Progenitor cell of endocrine pancreas (in vitro differentiated cells): Measurements from ENCODE around the gene NAV3. TPM values are rescaled to one million over a fixed set of nuclear protein-coding genes. Genes with fewer than 3 reads are reported as not detected.

Source experiments
- DNase-seq: peaks from one replicate; pipeline ENCODE4 v3.0.0; 2021; ENCODE audit warnings: low spot score; ENCODE audit not compliant: unreplicated experiment
- H3K27ac Mint-ChIP-seq: 2 replicates; pipeline ENCODE4 v1.8.0; 2021; ENCODE audit warnings: mild to moderate bottlenecking, moderate library complexity, mixed read lengths
- H3K27me3 Mint-ChIP-seq: 2 replicates; pipeline ENCODE4 v1.8.0; 2021; ENCODE audit warnings: mixed read lengths
- H3K36me3 Mint-ChIP-seq: 2 replicates; pipeline ENCODE4 v1.8.0; 2022; ENCODE audit warnings: mixed read lengths; ENCODE audit not compliant: insufficient read depth
- H3K4me1 Mint-ChIP-seq: 2 replicates; pipeline ENCODE4 v1.8.0; 2021; ENCODE audit warnings: low read depth, mixed read lengths
- H3K4me3 Mint-ChIP-seq: 2 replicates; pipeline ENCODE4 v1.8.0; 2021; ENCODE audit warnings: low read depth, mild to moderate bottlenecking, moderate library complexity, mixed read lengths
- H3K9me3 Mint-ChIP-seq: 2 replicates; pipeline ENCODE4 v1.8.0; 2021; ENCODE audit warnings: low read depth, mixed read lengths
- total RNA-seq: library from RNA; stranded (reverse); gene quantifications from 2 replicates; pipeline ENCODE4 v1.2.1, GENCODE V29; 2021
- TF ChIP-seq, protein P1 (sequence below): fragments of 200-600 bp; sonication (generic); IDR thresholded peaks from one replicate; pipeline ENCODE4 v1.5.0; 2021; ENCODE audit warnings: antibody characterized with exemption, mild to moderate bottlenecking; ENCODE audit not compliant: unreplicated experiment

NAV3 gene
- total RNA-seq, 1 donor from 2014 or later = 11.5 TPM

GRCh38 chr12:78143717-78144116 is 313.0 kb downstream of the NAV3 start:
- Mint-ChIP-seq H3K4me1 (peaks cover 10% of the 10 kb centered on the region), H3K4me3 (no peak overlapping the region), H3K27me3 (peaks cover 3% of the 10 kb centered on the region), H3K36me3 (no peaks in the 10 kb centered on the region), H3K27ac (no peak overlapping the region), H3K9me3 (no peaks in the 10 kb centered on the region)
- no peak for DNase-seq
- TF ChIP-seq, protein P1, sequence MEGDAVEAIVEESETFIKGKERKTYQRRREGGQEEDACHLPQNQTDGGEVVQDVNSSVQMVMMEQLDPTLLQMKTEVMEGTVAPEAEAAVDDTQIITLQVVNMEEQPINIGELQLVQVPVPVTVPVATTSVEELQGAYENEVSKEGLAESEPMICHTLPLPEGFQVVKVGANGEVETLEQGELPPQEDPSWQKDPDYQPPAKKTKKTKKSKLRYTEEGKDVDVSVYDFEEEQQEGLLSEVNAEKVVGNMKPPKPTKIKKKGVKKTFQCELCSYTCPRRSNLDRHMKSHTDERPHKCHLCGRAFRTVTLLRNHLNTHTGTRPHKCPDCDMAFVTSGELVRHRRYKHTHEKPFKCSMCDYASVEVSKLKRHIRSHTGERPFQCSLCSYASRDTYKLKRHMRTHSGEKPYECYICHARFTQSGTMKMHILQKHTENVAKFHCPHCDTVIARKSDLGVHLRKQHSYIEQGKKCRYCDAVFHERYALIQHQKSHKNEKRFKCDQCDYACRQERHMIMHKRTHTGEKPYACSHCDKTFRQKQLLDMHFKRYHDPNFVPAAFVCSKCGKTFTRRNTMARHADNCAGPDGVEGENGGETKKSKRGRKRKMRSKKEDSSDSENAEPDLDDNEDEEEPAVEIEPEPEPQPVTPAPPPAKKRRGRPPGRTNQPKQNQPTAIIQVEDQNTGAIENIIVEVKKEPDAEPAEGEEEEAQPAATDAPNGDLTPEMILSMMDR = no peak

- no peak overlapping the region for H3K27ac Mint-ChIP-seq
- peaks cover 12% of the 10 kb centered on the region for H3K4me1 Mint-ChIP-seq
- peaks cover 11% of the 10 kb centered on the region for H3K27me3 Mint-ChIP-seq
- TF ChIP-seq, protein P1 = no peak
- H3K4me3 Mint-ChIP-seq = no peak overlapping the region
- DNase-seq = no peak
- H3K36me3 Mint-ChIP-seq = no peaks in the 10 kb centered on the region
- H3K9me3 Mint-ChIP-seq = no peaks in the 10 kb centered on the region
Observed at GRCh38 chr12:78145398-78145797, 314.7 kb downstream of the NAV3 start.

GRCh38 chr12:78146365-78146772 is 315.7 kb downstream of the NAV3 start:
- H3K4me1 Mint-ChIP-seq = peaks cover 12% of the 10 kb centered on the region
- DNase-seq = no peak
- peaks cover 17% of the 10 kb centered on the region for H3K27me3 Mint-ChIP-seq

DNA sequence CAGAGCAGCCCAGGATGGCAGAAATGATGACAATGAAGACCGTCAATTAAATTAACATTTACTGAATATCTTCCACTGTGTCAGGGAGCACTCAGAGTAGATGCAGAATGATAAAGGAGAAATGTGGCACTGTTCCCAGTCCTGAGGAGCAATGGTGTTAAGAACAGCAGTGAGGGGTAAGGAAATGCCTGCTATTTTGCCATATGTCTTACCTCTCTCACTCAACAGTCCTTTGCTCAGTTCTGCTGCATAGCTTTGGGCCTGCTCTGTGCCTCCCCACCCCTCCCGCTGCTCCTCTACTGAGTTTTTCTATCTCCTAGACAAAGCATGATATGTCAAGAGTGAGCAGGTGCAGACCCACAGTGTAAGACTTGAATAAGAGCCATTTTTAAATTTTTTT is 318.8 kb downstream of the NAV3 start:
- H3K4me1 Mint-ChIP-seq = peaks cover 19% of the 10 kb centered on the region
- peaks cover 19% of the 10 kb centered on the region for H3K27me3 Mint-ChIP-seq
- H3K27ac Mint-ChIP-seq = no peak overlapping the region
- H3K4me3 Mint-ChIP-seq = no peak overlapping the region
- DNase-seq = no peak
- no peaks in the 10 kb centered on the region for H3K9me3 Mint-ChIP-seq
- TF ChIP-seq, protein P1 = no peak
- no peaks in the 10 kb centered on the region for H3K36me3 Mint-ChIP-seq

More at GRCh38 chr12:78146365-78146772, 315.7 kb downstream of the NAV3 start:
- H3K4me3 Mint-ChIP-seq = no peak overlapping the region
- no peaks in the 10 kb centered on the region for H3K9me3 Mint-ChIP-seq
- TF ChIP-seq, protein P1 = peak; percentile 93
- H3K27ac Mint-ChIP-seq = no peak overlapping the region
- H3K36me3 Mint-ChIP-seq = no peaks in the 10 kb centered on the region

DNA sequence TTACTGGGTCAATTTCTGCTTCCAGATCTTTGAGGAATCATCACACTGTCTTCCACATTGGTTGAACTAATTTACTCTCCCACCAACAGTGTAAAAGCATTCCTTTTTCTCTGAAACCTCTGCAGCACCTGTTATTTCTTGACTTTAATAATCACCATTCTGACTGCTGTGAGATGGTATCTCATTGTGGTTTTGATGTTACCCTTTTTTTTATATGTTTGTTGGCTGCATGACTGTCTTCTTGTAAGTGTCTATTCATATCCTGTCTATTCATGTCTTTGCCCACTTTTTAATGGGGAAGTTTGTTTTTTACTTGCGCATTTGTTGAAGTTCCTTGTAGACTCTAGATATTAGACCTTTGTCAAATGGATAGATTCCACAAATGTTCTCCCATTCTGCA is 324.9 kb downstream of the NAV3 start:
- H3K9me3 Mint-ChIP-seq = peaks cover 10% of the 10 kb centered on the region
- H3K36me3 Mint-ChIP-seq = no peaks in the 10 kb centered on the region
- no peak overlapping the region for H3K4me3 Mint-ChIP-seq
- TF ChIP-seq, protein P1 = no peak
- DNase-seq = no peak
- H3K4me1 Mint-ChIP-seq = peaks cover 9% of the 10 kb centered on the region
- H3K27me3 Mint-ChIP-seq = peaks cover 50% of the 10 kb centered on the region
- H3K27ac Mint-ChIP-seq = no peak overlapping the region
